ENCODE measurements around the gene BMI1.

- TF ChIP-seq EZH2phosphoT487 (conservative IDR thresholded peaks at IDR 0.05; ENCODE audit: low read length): no peak
- TF ChIP-seq, protein P1, sequence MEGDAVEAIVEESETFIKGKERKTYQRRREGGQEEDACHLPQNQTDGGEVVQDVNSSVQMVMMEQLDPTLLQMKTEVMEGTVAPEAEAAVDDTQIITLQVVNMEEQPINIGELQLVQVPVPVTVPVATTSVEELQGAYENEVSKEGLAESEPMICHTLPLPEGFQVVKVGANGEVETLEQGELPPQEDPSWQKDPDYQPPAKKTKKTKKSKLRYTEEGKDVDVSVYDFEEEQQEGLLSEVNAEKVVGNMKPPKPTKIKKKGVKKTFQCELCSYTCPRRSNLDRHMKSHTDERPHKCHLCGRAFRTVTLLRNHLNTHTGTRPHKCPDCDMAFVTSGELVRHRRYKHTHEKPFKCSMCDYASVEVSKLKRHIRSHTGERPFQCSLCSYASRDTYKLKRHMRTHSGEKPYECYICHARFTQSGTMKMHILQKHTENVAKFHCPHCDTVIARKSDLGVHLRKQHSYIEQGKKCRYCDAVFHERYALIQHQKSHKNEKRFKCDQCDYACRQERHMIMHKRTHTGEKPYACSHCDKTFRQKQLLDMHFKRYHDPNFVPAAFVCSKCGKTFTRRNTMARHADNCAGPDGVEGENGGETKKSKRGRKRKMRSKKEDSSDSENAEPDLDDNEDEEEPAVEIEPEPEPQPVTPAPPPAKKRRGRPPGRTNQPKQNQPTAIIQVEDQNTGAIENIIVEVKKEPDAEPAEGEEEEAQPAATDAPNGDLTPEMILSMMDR (IDR thresholded peaks at IDR 0.05; ENCODE audit: insufficient read depth, low read length, poor library complexity, severe bottlenecking): no peak
These were observed 45.9 kb downstream of the BMI1 start for GRCh38 chr10:22366771-22367170.
